K562 (cell line): Measurements from ENCODE around the gene COQ8A. TPM values are rescaled to one million over a fixed set of nuclear protein-coding genes. Genes with fewer than 3 reads are reported as not detected.

Experiments
- ATAC-seq: fragments of 200-7000 bp; cut with Tn5 transposase; 3 replicates; pipeline ENCODE4 v1.9.1; 2020; ENCODE audit warnings: moderate library complexity
- BruUV-seq: library from RNA; stranded (reverse); fragments of 400-500 nt; replicated peaks from 2 replicates; lab custom pipeline; 2021; lab: Mats Ljungman, UMichigan
- CTCF ChIA-PET: fragments of 300-600 bp; formaldehyde crosslinking; extraction: SDS; loops from one replicate; lab custom pipeline; 2021; ENCODE audit warnings: low intra/inter-chr PET ratio; lab: Yijun Ruan, JAX
- POLR2A ChIA-PET: fragments of 300-600, 350-650 bp; sonication (Branson Sonifier 250); formaldehyde crosslinking; extraction: SDS; loops from one replicate; lab custom pipeline; 2021; ENCODE audit warnings: antibody characterized with exemption, inconsistent platforms; lab: Yijun Ruan, JAX
- DNase-seq, 4 experiments: peaks; one replicate each; pipeline versions ENCODE4 v3.0.0 to v3.0.0-alpha.2; 2011 to 2018; ENCODE audit warnings: low spot score in 3 of 4, mixed read lengths in 3 of 4; ENCODE audit errors: extremely low read depth in 1 of 4
- FAIRE-seq: peaks from 2 replicates; lab custom pipeline; 2011; peaks lifted over from hg19 to GRCh38; lab: Jason Lieb, UNC
- H2AFZ ChIP-seq: 2 replicates; pipeline ENCODE4 v1.6.0; 2011; ENCODE audit warnings: low read depth, low read length, control low read depth, inconsistent platforms
- H3K27ac ChIP-seq: fragments of 200-600 bp; 3 replicates; pipeline ENCODE4 v1.8.0; 2011; ENCODE audit warnings: low read depth, mild to moderate bottlenecking, control low read depth, inconsistent platforms, low read length, moderate library complexity, mixed read lengths; ENCODE audit errors: extremely low read depth
- H3K27me3 ChIP-seq, 2 experiments: fragments of 300-600 bp in 1 of 2; 2 replicates in 1 of 2; 3 replicates in 1 of 2; pipeline versions ENCODE4 v1.6.0 to v1.8.0; 2011; ENCODE audit warnings: inconsistent platforms in 2 of 2, low read length in 2 of 2, mild to moderate bottlenecking in 1 of 2, mixed read lengths in 1 of 2, moderate library complexity in 1 of 2; ENCODE audit not compliant: control insufficient read depth in 2 of 2, insufficient read depth in 2 of 2
- H3K36me3 ChIP-seq: fragments of 300-600 bp; 3 replicates; pipeline ENCODE4 v1.8.0; 2011; ENCODE audit warnings: mild to moderate bottlenecking, low read length, inconsistent platforms; ENCODE audit not compliant: control insufficient read depth, insufficient read depth
- H3K4me1 ChIP-seq, 2 experiments: fragments of 200-600 bp in 1 of 2; replicated peaks in 1 of 2; 2 replicates in 1 of 2; 3 replicates in 1 of 2; pipeline versions ENCODE4 v1.5.1 to v1.8.0; 2011; ENCODE audit warnings: inconsistent platforms in 2 of 2, low read length in 2 of 2, mild to moderate bottlenecking in 1 of 2, mixed read lengths in 1 of 2, moderate library complexity in 1 of 2; ENCODE audit not compliant: control insufficient read depth in 2 of 2, insufficient read depth in 2 of 2
- H3K4me2 ChIP-seq: 2 replicates; pipeline ENCODE4 v1.6.1; 2011; ENCODE audit warnings: low read length, control low read depth, inconsistent platforms, mixed read lengths; ENCODE audit not compliant: insufficient read depth
- H3K4me3 ChIP-seq: fragments of 200-600 bp; sonication (generic), shearing (Covaris generic); 2 replicates; pipeline ENCODE4 v1.5.1; 2016; ENCODE audit warnings: control low read depth, inconsistent platforms
- H3K79me2 ChIP-seq: fragments of 200-600 bp; 3 replicates; pipeline ENCODE4 v1.8.0; 2011; ENCODE audit warnings: low read length, inconsistent platforms; ENCODE audit not compliant: control insufficient read depth, insufficient read depth
- H3K9ac ChIP-seq, 2 experiments: 2 replicates each; pipeline versions ENCODE4 v1.6.0 to v1.6.1; 2011; ENCODE audit warnings: low read depth in 2 of 2, low read length in 2 of 2, control low read depth in 1 of 2, inconsistent platforms in 1 of 2, mild to moderate bottlenecking in 1 of 2, mixed read lengths in 1 of 2; ENCODE audit not compliant: insufficient read depth in 1 of 2
- H3K9me1 ChIP-seq: one replicate; pipeline ENCODE4 v1.6.0; 2011; ENCODE audit warnings: inconsistent platforms, mild to moderate bottlenecking, low read length, moderate library complexity; ENCODE audit not compliant: control insufficient read depth, insufficient read depth
- H3K9me3 ChIP-seq: replicated peaks from 2 replicates; pipeline ENCODE4 v1.5.1; 2011; ENCODE audit warnings: low read depth, low read length, inconsistent platforms; ENCODE audit not compliant: control insufficient read depth, insufficient read depth
- H4K20me1 ChIP-seq: replicated peaks from 2 replicates; pipeline ENCODE4 v1.6.1; 2011; ENCODE audit warnings: low read length, inconsistent platforms, mixed read lengths; ENCODE audit not compliant: control insufficient read depth, insufficient read depth
- BRCA1 ChIP-seq, 2 experiments: fragments of 450-650 bp in 1 of 2; sonication (generic) in 1 of 2; formaldehyde crosslinking in 1 of 2; IDR thresholded peaks; 2 replicates each; pipeline versions ENCODE4 v1.5.0 to v1.6.1; 2017 to 2020; ENCODE audit warnings: mild to moderate bottlenecking in 1 of 2, missing genetic modification reagents in 1 of 2
- FIP1L1 ChIP-seq: fragments of 200-400 bp; formaldehyde crosslinking; IDR thresholded peaks from 2 replicates; pipeline ENCODE4 v1.6.1; 2018; ENCODE audit warnings: mild to moderate bottlenecking, low read depth, low read length; ENCODE audit not compliant: poor library complexity, severe bottlenecking
- JUN ChIP-seq, 2 experiments: sonication (generic) in 1 of 2; formaldehyde crosslinking in 1 of 2; IDR thresholded peaks; 2 replicates each; pipeline versions ENCODE4 v1.6.1 to v1.8.0; 2012 to 2022; ENCODE audit warnings: borderline replicate concordance in 2 of 2, mild to moderate bottlenecking in 2 of 2, improper control_type of control experiment in 1 of 2, low read depth in 1 of 2, low read length in 1 of 2, missing genetic modification reagents in 1 of 2
- L3MBTL2 ChIP-seq: fragments of 450-650 bp; IDR thresholded peaks from 2 replicates; pipeline ENCODE4 v1.6.1; 2016; ENCODE audit warnings: mild to moderate bottlenecking, moderate library complexity
- LEF1 ChIP-seq: fragments of 450-650 bp; IDR thresholded peaks from 2 replicates; pipeline ENCODE4 v1.6.1; 2016; ENCODE audit warnings: mild to moderate bottlenecking
- SMAD2 ChIP-seq: fragments of 150-350 bp; IDR thresholded peaks from 2 replicates; pipeline ENCODE4 v1.6.1; 2014; ENCODE audit warnings: low read depth, mild to moderate bottlenecking, low read length
- SMARCE1 ChIP-seq: fragments of 450-650 bp; IDR thresholded peaks from 2 replicates; pipeline ENCODE4 v1.7.1; 2016; ENCODE audit warnings: mild to moderate bottlenecking
- THRA ChIP-seq: fragments of 450-650 bp; IDR thresholded peaks from 2 replicates; pipeline ENCODE4 v1.6.1; 2017; ENCODE audit warnings: mild to moderate bottlenecking, moderate library complexity
- ZBTB9 ChIP-seq: fragments of 450-650 bp; formaldehyde crosslinking; IDR thresholded peaks from 2 replicates; pipeline ENCODE4 v1.4.0; 2020; ENCODE audit warnings: mild to moderate bottlenecking, moderate library complexity
- ZFP1 ChIP-seq: fragments of 450-650 bp; formaldehyde crosslinking; IDR thresholded peaks from 2 replicates; pipeline ENCODE4 v1.4.0; 2020; ENCODE audit warnings: mild to moderate bottlenecking, mixed read lengths
- ZNF354B ChIP-seq: fragments of 250-450 bp; sonication (Bioruptor Pico); IDR thresholded peaks from 2 replicates; pipeline ENCODE4 v1.4.0; 2020
- ZNF407 ChIP-seq: fragments of 450-650 bp; IDR thresholded peaks from 2 replicates; pipeline ENCODE4 v1.6.1; 2016; ENCODE audit warnings: low read depth
- ZNF79 ChIP-seq: fragments of 250-450 bp; sonication (Bioruptor Pico); IDR thresholded peaks from 2 replicates; pipeline ENCODE4 v1.4.0; 2020; ENCODE audit warnings: low read depth, mild to moderate bottlenecking, moderate library complexity
- WGBS: fragments of 100-300 bp; shearing (Covaris generic); methylation state at CpG from one replicate; pipeline ENCODE4 v1.1.6; 2016; ENCODE audit warnings: low coverage, mixed read lengths; ENCODE audit not compliant: insufficient coverage; ENCODE audit errors: missing lambda C conversion rate; 5-methylcytosine and 5-hydroxymethylcytosine counted together
- in situ Hi-C: fragments of 300-500 bp; cut with MboI; formaldehyde crosslinking; loops from 4 replicates; pipeline ENCODE4 v1.15.0; 2018; ENCODE audit warnings: inconsistent platforms, mixed read lengths
- intact Hi-C: fragments of 100-400 bp; cut with micrococcal nuclease; formaldehyde crosslinking; loops from 2 replicates; pipeline ENCODE4 v1.14.2; 2022
- polyA plus RNA-seq, 8 experiments: library from polyadenylated mRNA; depleted of rRNA in 4 of 8; stranded (reverse) in 5 of 8; unstranded in 3 of 8; fragments of >200 nt; fragmentation: Nextera tagmentation in 2 of 8; fragmentation: Illumina TruSeq in 1 of 8; extraction: Ambion mirVana in 2 of 8; extraction: Trizol in 1 of 8; gene quantifications; 2 replicates each; pipeline versions ENCODE4 v1.2.1 to v1.2.3, GENCODE V29; 2011 to 2014; ENCODE audit warnings: inconsistent platforms in 1 of 8, missing spikeins in 1 of 8
- total RNA-seq, 7 experiments: library from RNA; depleted of rRNA in 6 of 7; stranded (reverse); fragments of >200 nt in 6 of 7; fragmentation: Illumina TruSeq in 2 of 7; extraction: Trizol in 2 of 7; gene quantifications; 2 replicates each; pipeline versions ENCODE4 v1.2.1 to v1.2.3, GENCODE V29; 2011 to 2021; ENCODE audit warnings: low replicate concordance in 1 of 7

COQ8A gene
- total and polyA plus RNA-seq, 9 of the 15 experiments (the other 6 are each of a cell fraction or from before 2014, with no cell fraction given): 2.6 to 54.3 (median 32.4) TPM

- no peaks in the 10 kb centered on the region for H3K4me1 ChIP-seq
- no peaks in the 10 kb centered on the region for H4K20me1 ChIP-seq
- no peak overlapping the region for H3K4me3 ChIP-seq
- no peak for FAIRE-seq
- H3K27me3 ChIP-seq: no peaks in the 10 kb centered on the region
- H3K9me1 ChIP-seq: no peaks in the 10 kb centered on the region
- no peak for ATAC-seq
- ChIA-PET CTCF (no interaction called here), POLR2A (interaction anchor here (0.6 to 1.1 kb wide), 3 partner anchors 9 to 716 kb away, joined by 3 read pairs; no protein-coding TSS in a partner anchor)
- no peak for DNase-seq
- in situ Hi-C loops: no loop called here
- 54% methylated on average over 3 of the region's 3 CpGs for WGBS
- no peak overlapping the region for H3K4me2 ChIP-seq
- intact Hi-C loops: no loop called here
- H3K9me3 ChIP-seq: no peaks in the 10 kb centered on the region
- BruUV-seq: no TSS peak
- no peak overlapping the region for H3K27ac ChIP-seq
- no peak overlapping the region for H2AFZ ChIP-seq
- no peaks in the 10 kb centered on the region for H3K79me2 ChIP-seq
- no peak overlapping the region for H3K9ac ChIP-seq
- peaks cover 6% of the 10 kb centered on the region; the same call in 2 of the 3 replicates for H3K36me3 ChIP-seq
- TF ChIP-seq L3MBTL2 (no peak), THRA (no peak), ZFP1 (CRISPR knock-in tag) (no peak), ZNF407 (no peak), JUN (IDR thresholded peaks at IDR 0.05; ENCODE audit: borderline replicate concordance, low read depth, low read length) (no peak), JUN (CRISPR knock-in tag; IDR thresholded peaks at IDR 0.05; ENCODE audit: borderline replicate concordance) (no peak), LEF1 (no peak), ZNF354B (CRISPR knock-in tag) (no peak), SMARCE1 (no peak), FIP1L1 (no peak), ZBTB9 (no peak), SMAD2 (no peak), BRCA1 (IDR thresholded peaks at IDR 0.05) (no peak), BRCA1 (CRISPR knock-in tag; IDR thresholded peaks at IDR 0.05) (no peak), ZNF79 (CRISPR knock-in tag) (no peak)
Observed at GRCh38 chr1:226904772-226905171, 35.3 kb upstream of the COQ8A start.
